Measurements from ENCODE around the gene CCDC43.

DNA sequence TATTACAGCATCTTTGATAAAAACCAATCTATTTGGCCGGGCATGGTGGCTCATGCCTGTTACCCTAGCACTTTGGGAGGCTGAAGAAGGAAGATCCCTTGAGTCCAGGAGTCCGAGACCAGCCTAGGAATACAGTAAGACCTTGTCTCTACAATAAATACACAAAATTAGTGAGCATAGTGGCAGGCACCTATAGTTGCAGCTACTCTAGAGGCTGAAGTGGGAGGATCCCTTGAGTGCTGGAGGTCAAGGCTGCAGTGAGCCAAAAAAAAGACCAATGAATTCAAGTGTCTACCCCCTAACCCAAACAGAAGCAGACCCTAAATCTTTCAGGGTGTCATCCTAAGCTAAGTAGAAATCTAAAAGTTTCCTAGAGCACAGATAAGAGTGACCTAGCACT is 40.6 kb downstream of the CCDC43 start:
- TF ChIP-seq, protein P1, sequence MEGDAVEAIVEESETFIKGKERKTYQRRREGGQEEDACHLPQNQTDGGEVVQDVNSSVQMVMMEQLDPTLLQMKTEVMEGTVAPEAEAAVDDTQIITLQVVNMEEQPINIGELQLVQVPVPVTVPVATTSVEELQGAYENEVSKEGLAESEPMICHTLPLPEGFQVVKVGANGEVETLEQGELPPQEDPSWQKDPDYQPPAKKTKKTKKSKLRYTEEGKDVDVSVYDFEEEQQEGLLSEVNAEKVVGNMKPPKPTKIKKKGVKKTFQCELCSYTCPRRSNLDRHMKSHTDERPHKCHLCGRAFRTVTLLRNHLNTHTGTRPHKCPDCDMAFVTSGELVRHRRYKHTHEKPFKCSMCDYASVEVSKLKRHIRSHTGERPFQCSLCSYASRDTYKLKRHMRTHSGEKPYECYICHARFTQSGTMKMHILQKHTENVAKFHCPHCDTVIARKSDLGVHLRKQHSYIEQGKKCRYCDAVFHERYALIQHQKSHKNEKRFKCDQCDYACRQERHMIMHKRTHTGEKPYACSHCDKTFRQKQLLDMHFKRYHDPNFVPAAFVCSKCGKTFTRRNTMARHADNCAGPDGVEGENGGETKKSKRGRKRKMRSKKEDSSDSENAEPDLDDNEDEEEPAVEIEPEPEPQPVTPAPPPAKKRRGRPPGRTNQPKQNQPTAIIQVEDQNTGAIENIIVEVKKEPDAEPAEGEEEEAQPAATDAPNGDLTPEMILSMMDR (conservative IDR thresholded peaks at IDR 0.05 in 1 of 2, IDR thresholded peaks at IDR 0.05 in 1 of 2; ENCODE audit: extremely low read depth in 1 of 2, insufficient read depth in 1 of 2, low read depth in 1 of 2, low read length in 2 of 2), result no peak
- no peak for TF ChIP-seq EZH2 (IDR thresholded peaks at IDR 0.05; ENCODE audit: borderline replicate concordance, low read length)

Data from mammary epithelial cell (primary cell).